Endothelial cell of umbilical vein (primary cell): ENCODE data around the gene ME3. TPM values are rescaled to one million over a fixed set of nuclear protein-coding genes. Genes with fewer than 3 reads are reported as not detected.

Experiments used
- BruUV-seq: library from RNA; stranded (reverse); fragments of 400-500 nt; replicated peaks from 2 replicates; lab custom pipeline; 2021; lab: Mats Ljungman, UMichigan
- CTCF ChIA-PET: fragments of 300-600, 350-600 bp; sonication (Branson Sonifier 250); formaldehyde crosslinking; loops from one replicate; lab custom pipeline; 2021; ENCODE audit warnings: antibody characterized with exemption, inconsistent platforms; lab: Charles Lee
- POLR2A ChIA-PET: fragments of 300-600, 350-600 bp; sonication (Branson Sonifier 250); formaldehyde crosslinking; loops from one replicate; lab custom pipeline; 2021; ENCODE audit warnings: antibody characterized with exemption, inconsistent platforms; lab: Charles Lee
- DNase-seq: peaks from one replicate; pipeline ENCODE4 v3.0.0-alpha.2; 2011; ENCODE audit warnings: low read depth, low spot score
- FAIRE-seq: peaks from 2 replicates; lab custom pipeline; 2011; peaks lifted over from hg19 to GRCh38; lab: Jason Lieb, UNC
- H2AFZ ChIP-seq: 2 replicates; pipeline ENCODE4 v1.6.0; 2012; ENCODE audit warnings: low read depth, low read length, control low read depth, inconsistent platforms
- H3K27ac ChIP-seq: 2 replicates; pipeline ENCODE4 v1.5.1; 2011; ENCODE audit warnings: low read depth, mild to moderate bottlenecking, control low read depth, low read length, moderate library complexity; ENCODE audit not compliant: insufficient read depth
- H3K27me3 ChIP-seq, 2 experiments: 2 replicates each; pipeline versions ENCODE4 v1.6.0 to v1.6.1; 2011; ENCODE audit warnings: low read length in 2 of 2, mixed read lengths in 1 of 2; ENCODE audit not compliant: control insufficient read depth in 2 of 2, insufficient read depth in 2 of 2
- H3K36me3 ChIP-seq, 2 experiments: 2 replicates in 1 of 2; 3 replicates in 1 of 2; pipeline ENCODE4 v1.5.1; 2011; ENCODE audit warnings: low read length in 2 of 2, mild to moderate bottlenecking in 1 of 2, moderate library complexity in 1 of 2; ENCODE audit not compliant: control insufficient read depth in 2 of 2, insufficient read depth in 2 of 2; ENCODE audit errors: extremely low read depth in 1 of 2
- H3K4me1 ChIP-seq: 3 replicates; pipeline ENCODE4 v1.5.1; 2011; ENCODE audit warnings: mild to moderate bottlenecking, low read length; ENCODE audit not compliant: control insufficient read depth, insufficient read depth; ENCODE audit errors: extremely low read depth
- H3K4me2 ChIP-seq: 2 replicates; pipeline ENCODE4 v1.6.1; 2011; ENCODE audit warnings: low read length, control low read depth, mixed read lengths; ENCODE audit not compliant: insufficient read depth
- H3K4me3 ChIP-seq, 3 experiments: fragments of 200-600 bp in 1 of 3; sonication (generic), shearing (Covaris generic) in 1 of 3; replicated peaks in 1 of 3; 2 replicates each; pipeline ENCODE4 v1.5.1; 2011 to 2016; ENCODE audit warnings: control low read depth in 3 of 3, low read length in 3 of 3, mild to moderate bottlenecking in 2 of 3, inconsistent platforms in 1 of 3, low read depth in 1 of 3, moderate library complexity in 1 of 3; ENCODE audit not compliant: insufficient read depth in 1 of 3
- H3K79me2 ChIP-seq: 2 replicates; pipeline ENCODE4 v1.6.0; 2012; ENCODE audit warnings: low read length, inconsistent platforms; ENCODE audit not compliant: control insufficient read depth, insufficient read depth
- H3K9ac ChIP-seq: replicated peaks from 2 replicates; pipeline ENCODE3; 2011; ENCODE audit warnings: low read length, control low read depth; ENCODE audit not compliant: insufficient read depth; ENCODE audit errors: extremely low read depth
- H3K9me1 ChIP-seq: replicated peaks from 3 replicates; pipeline ENCODE4 v1.6.0; 2011; ENCODE audit warnings: mild to moderate bottlenecking, low read length; ENCODE audit not compliant: control insufficient read depth, insufficient read depth; ENCODE audit errors: extremely low read depth
- H3K9me3 ChIP-seq: replicated peaks from 2 replicates; pipeline ENCODE4 v1.5.1; 2012; ENCODE audit warnings: low read length, inconsistent platforms; ENCODE audit not compliant: control insufficient read depth, insufficient read depth
- H4K20me1 ChIP-seq: replicated peaks from 2 replicates; pipeline ENCODE3; 2011; ENCODE audit warnings: mild to moderate bottlenecking, low read length; ENCODE audit not compliant: control insufficient read depth, insufficient read depth; ENCODE audit errors: extremely low read depth
- CTCF ChIP-seq, 2 donors: IDR thresholded peaks; 1 replicate in 1 of 2; 2 replicates in 1 of 2; pipeline ENCODE4 v1.5.1; 2011; ENCODE audit warnings: low read length in 2 of 2, mild to moderate bottlenecking in 2 of 2, moderate library complexity in 2 of 2, control low read depth in 1 of 2, inconsistent platforms in 1 of 2, low read depth in 1 of 2; ENCODE audit not compliant: insufficient read depth in 1 of 2; ENCODE audit errors: extremely low read depth in 1 of 2
- EZH2 ChIP-seq: IDR thresholded peaks from 2 replicates; pipeline ENCODE4 v1.6.1; 2012; ENCODE audit warnings: borderline replicate concordance, low read depth, mild to moderate bottlenecking, moderate library complexity, low read length, inconsistent platforms; ENCODE audit not compliant: severe bottlenecking
- FOS ChIP-seq: IDR thresholded peaks from 2 replicates; pipeline ENCODE4 v1.6.1; 2011; ENCODE audit warnings: mild to moderate bottlenecking, low read length, moderate library complexity, borderline replicate concordance; ENCODE audit not compliant: insufficient read depth
- GATA2 ChIP-seq: IDR thresholded peaks from 2 replicates; pipeline ENCODE4 v1.7.0; 2011; ENCODE audit warnings: low read depth, mild to moderate bottlenecking, moderate library complexity, mixed read lengths, low read length; ENCODE audit not compliant: insufficient read length, insufficient read depth
- MYC ChIP-seq: IDR thresholded peaks from one replicate; pipeline ENCODE4 v1.6.1; 2011; ENCODE audit warnings: mild to moderate bottlenecking, low read depth, low read length
- POLR2A ChIP-seq: IDR thresholded peaks from 2 replicates; pipeline ENCODE4 v1.6.1; 2012; ENCODE audit warnings: low read depth, mild to moderate bottlenecking, control low read depth, low read length
- dilution Hi-C: fragments of 300-500 bp; cut with MboI; formaldehyde crosslinking; loops from one replicate; pipeline ENCODE4 v1.15.0; 2019; ENCODE audit warnings: low sequenced_read_pairs; ENCODE audit not compliant: extremely low pct_ligation_motif_present
- intact Hi-C: fragments of 100-400 bp; cut with micrococcal nuclease; formaldehyde crosslinking; loops from one replicate; pipeline ENCODE4 v1.10.0; 2022
- polyA plus RNA-seq, 4 experiments: library from polyadenylated mRNA; depleted of rRNA in 3 of 4; stranded (reverse) in 3 of 4; unstranded in 1 of 4; fragments of >200 nt; gene quantifications; 2 replicates each; pipeline versions ENCODE4 v1.2.1 to v1.2.3, GENCODE V29; 2011 to 2012; ENCODE audit warnings: missing spikeins in 1 of 4
- total RNA-seq: library from RNA; stranded (reverse); gene quantifications from 2 replicates; pipeline ENCODE4 v1.2.3, GENCODE V29; 2021
- TF ChIP-seq, protein P1 (sequence below): IDR thresholded peaks from 2 replicates; pipeline ENCODE4 v1.6.1; 2011; ENCODE audit not compliant: insufficient read depth, insufficient read length

ME3 gene
- total and polyA plus RNA-seq, 2 donors (not counting 3 experiments of a cell fraction or from before 2014, with no cell fraction given), result 26.9 to 30.4 TPM

GRCh38 chr11:86469491-86470388 is 202.7 kb downstream of the ME3 start:
- H3K9me1 ChIP-seq, result no peaks in the 10 kb centered on the region
- H3K4me3 ChIP-seq, result no peak overlapping the region
- no peak overlapping the region for H3K27ac ChIP-seq
- H4K20me1 ChIP-seq, result no peaks in the 10 kb centered on the region
- CTCF ChIA-PET, result interaction anchor here (1.1 kb wide), 1 partner anchor 138 kb away, joined by 4 read pairs; no protein-coding TSS in a partner anchor
- peaks cover 11% of the 10 kb centered on the region for H3K4me1 ChIP-seq
- DNase-seq, result no peak
- TF ChIP-seq POLR2A (no peak), CTCF (IDR thresholded peaks at IDR 0.05; ENCODE audit: extremely low read depth in 1 of 2, insufficient read depth in 1 of 2, low read depth in 1 of 2, low read length in 2 of 2) (no peak), EZH2 (no peak), FOS (no peak), MYC (no peak), GATA2 (no peak)
- TF ChIP-seq, protein P1, sequence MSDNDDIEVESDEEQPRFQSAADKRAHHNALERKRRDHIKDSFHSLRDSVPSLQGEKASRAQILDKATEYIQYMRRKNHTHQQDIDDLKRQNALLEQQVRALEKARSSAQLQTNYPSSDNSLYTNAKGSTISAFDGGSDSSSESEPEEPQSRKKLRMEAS, result no peak
- no peak overlapping the region for H3K4me2 ChIP-seq
- H3K79me2 ChIP-seq, result no peaks in the 10 kb centered on the region
- dilution Hi-C loops, result no loop called here
- no peaks in the 10 kb centered on the region for H3K27me3 ChIP-seq
- no peak overlapping the region for H3K9ac ChIP-seq
- POLR2A ChIA-PET, result interaction anchor here (1.8 kb wide), 1 partner anchor 14 kb away, joined by 5 read pairs; no protein-coding TSS in a partner anchor
- no peak overlapping the region for H2AFZ ChIP-seq
- no peaks in the 10 kb centered on the region for H3K9me3 ChIP-seq
- no peak for FAIRE-seq
- BruUV-seq, result no TSS peak
- intact Hi-C loops, result no loop called here
- no peaks in the 10 kb centered on the region for H3K36me3 ChIP-seq
